ENCODE data around the gene GNG8. TPM values are rescaled to one million over a fixed set of nuclear protein-coding genes. Genes with fewer than 3 reads are reported as not detected.
"Not testable (repeated sequence)": the region's sequence is repeated elsewhere in the genome, so short reads cannot be mapped to it uniquely, and the experiment has no call there.

GNG8 gene
- polyA plus RNA-seq, 1 of the 3 experiments (the other 2 are of a cell fraction) = not detected

DNA sequence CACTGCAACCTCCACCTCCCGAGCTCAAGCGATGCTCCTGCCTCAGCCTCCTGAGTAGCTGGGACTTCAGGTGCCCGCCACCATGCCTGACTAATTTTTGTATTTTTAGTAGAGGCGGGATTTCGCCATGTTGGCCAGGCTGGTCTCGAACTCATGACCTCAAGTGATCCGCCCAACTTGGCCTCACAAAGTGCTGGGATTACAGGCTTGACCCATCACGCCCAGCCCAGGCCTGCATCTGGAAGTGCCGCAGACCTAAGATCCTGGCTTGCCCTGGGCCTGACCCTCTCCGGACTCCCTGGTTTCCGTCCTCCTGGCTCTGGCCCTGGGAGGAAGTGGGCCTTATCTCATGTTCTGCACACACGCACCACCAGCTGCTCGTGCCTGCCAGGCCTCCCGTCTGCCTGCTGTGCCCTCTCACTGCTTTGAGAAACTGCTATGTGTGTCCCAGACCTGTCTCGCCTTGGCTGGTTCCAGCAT is 6.4 kb downstream of the GNG8 start (continued):
- TF ChIP-seq, protein P1, sequence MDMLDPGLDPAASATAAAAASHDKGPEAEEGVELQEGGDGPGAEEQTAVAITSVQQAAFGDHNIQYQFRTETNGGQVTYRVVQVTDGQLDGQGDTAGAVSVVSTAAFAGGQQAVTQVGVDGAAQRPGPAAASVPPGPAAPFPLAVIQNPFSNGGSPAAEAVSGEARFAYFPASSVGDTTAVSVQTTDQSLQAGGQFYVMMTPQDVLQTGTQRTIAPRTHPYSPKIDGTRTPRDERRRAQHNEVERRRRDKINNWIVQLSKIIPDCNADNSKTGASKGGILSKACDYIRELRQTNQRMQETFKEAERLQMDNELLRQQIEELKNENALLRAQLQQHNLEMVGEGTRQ (IDR thresholded peaks at IDR 0.05; ENCODE audit: borderline replicate concordance, low read depth, low read length) = no peak
- no peak for TF ChIP-seq GABPA (IDR thresholded peaks at IDR 0.05; ENCODE audit: low read depth)
- peak; percentile 36; the same call in 1 of the 2 replicates for TF ChIP-seq RAD21 (IDR thresholded peaks at IDR 0.05; ENCODE audit: low read length)
- no peak for TF ChIP-seq MEF2A (IDR thresholded peaks at IDR 0.05; ENCODE audit: borderline replicate concordance, low read depth)
- peak; percentile 82; the same call in 1 of the 2 replicates for TF ChIP-seq FOXJ3 (CRISPR knock-in tag; IDR thresholded peaks at IDR 0.05)
- TF ChIP-seq EZH2phosphoT487 (IDR thresholded peaks at IDR 0.05; ENCODE audit: borderline replicate concordance, low read depth) = no peak
- no peak for TF ChIP-seq JUND (IDR thresholded peaks at IDR 0.05)
- TF ChIP-seq, protein P2, sequence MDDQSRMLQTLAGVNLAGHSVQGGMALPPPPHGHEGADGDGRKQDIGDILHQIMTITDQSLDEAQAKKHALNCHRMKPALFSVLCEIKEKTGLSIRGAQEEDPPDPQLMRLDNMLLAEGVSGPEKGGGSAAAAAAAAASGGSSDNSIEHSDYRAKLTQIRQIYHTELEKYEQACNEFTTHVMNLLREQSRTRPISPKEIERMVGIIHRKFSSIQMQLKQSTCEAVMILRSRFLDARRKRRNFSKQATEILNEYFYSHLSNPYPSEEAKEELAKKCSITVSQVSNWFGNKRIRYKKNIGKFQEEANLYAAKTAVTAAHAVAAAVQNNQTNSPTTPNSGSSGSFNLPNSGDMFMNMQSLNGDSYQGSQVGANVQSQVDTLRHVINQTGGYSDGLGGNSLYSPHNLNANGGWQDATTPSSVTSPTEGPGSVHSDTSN (IDR thresholded peaks at IDR 0.05) = no peak

DNA sequence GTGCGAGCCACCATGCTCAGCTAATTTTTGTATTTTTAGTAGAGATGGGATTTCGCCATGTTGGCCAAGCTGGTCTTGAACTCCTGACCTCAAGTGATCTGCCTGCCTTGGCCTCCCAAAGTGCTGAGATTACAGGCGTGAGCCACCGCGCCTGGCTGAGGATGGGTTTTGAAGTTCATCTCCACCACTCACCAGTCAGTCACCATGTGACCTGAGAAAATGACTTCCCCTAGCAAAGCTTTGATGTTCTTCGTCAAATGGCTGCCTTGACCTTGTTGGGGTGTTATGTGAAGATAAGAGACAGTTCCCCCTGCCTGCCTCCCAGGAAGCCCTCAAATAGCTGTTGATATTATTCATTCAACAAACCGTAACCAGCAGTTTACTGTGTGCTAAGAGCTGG is 7.0 kb downstream of the GNG8 start:
- not testable (repeated sequence) for H3K4me2 ChIP-seq; H3K79me2 ChIP-seq (ENCODE audit: insufficient read depth); H3K4me3 ChIP-seq (ENCODE audit: low read depth in 2 of 2, low read length in 1 of 2); H3K9ac ChIP-seq; DNase-seq; H3K27me3 ChIP-seq (ENCODE audit: insufficient read depth); H3K9me2 ChIP-seq; H2AFZ ChIP-seq (ENCODE audit: low read depth); H3K9me3 ChIP-seq; H4K20me1 ChIP-seq (ENCODE audit: insufficient read depth); H3K36me3 ChIP-seq (replicated peaks in 1 of 2; ENCODE audit: control insufficient read depth in 1 of 2, insufficient read depth in 2 of 2, low read length in 1 of 2)
- ChIA-PET CTCF (interaction anchor here (1.0 to 6.2 kb wide), 2 partner anchors 34 to 76 kb away, joined by 3 to 52 read pairs; partner anchors contain the start of gene DACT3), POLR2A (interaction anchor here (0.6 to 9.6 kb wide), 4 partner anchors 8 to 227 kb away, joined by 4 to 100 read pairs (median 25); no protein-coding TSS in a partner anchor)
- 99% methylated on average over 7 of the region's 7 CpGs for WGBS (ENCODE audit: low lambda C conversion rate)
- H3F3A ChIP-seq (replicated peaks; ENCODE audit: insufficient read depth) = peaks cover 14% of the 10 kb centered on the region
- H3K27ac ChIP-seq (ENCODE audit: low read depth in 2 of 2, low read length in 1 of 2) = peak overlapping the region in 1 of 2 experiments; percentile 96; a peak in 2 of 4 replicates
- peaks cover 28 to 77% of the 10 kb centered on the region in 2 experiments for H3K4me1 ChIP-seq (ENCODE audit: control insufficient read depth in 1 of 2, insufficient read depth in 2 of 2, low read depth in 1 of 2, low read length in 1 of 2)

DNA sequence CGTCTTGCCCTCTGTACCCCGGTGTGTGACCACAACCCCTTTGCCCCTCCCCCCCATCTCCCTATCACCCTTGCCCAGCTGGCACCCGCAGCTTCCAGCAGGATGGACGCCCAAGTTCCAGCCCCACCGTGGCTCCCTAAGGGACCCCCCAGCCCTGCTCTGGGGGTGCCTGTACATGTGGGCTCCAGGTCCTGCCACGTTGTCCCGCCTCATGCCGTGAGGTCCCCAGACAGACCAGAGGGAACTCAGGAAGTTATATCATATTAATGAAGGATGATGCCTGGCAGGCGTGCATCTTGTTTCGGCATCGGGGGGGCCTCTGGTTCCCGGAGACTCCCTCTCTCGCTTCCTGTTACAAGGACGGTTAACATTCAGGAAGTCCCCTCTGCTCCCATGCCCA is 9.6 kb downstream of the GNG8 start:
- H3K36me3 ChIP-seq (replicated peaks in 1 of 2; ENCODE audit: control insufficient read depth in 1 of 2, insufficient read depth in 2 of 2, low read length in 1 of 2) = no peaks in the 10 kb centered on the region
- ChIA-PET CTCF (interaction anchor here (1.4 to 6.2 kb wide), 2 partner anchors 10 to 36 kb away, joined by 3 to 52 read pairs; partner anchors contain the start of gene DACT3), POLR2A (interaction anchor here (1.2 kb wide), 1 partner anchor 35 kb away, joined by 4 read pairs; the partner anchor contains the start of gene DACT3)
- peak overlapping the region in 1 of 2 experiments; percentile 97; a peak in 2 of 4 replicates for H3K27ac ChIP-seq (ENCODE audit: low read depth in 2 of 2, low read length in 1 of 2)
- H2AFZ ChIP-seq (ENCODE audit: low read depth) = no peak overlapping the region
- H3K9me3 ChIP-seq = no peaks in the 10 kb centered on the region
- H3K9ac ChIP-seq = no peak overlapping the region
- no peaks in the 10 kb centered on the region for H4K20me1 ChIP-seq (ENCODE audit: insufficient read depth)
- peaks cover 22 to 72% of the 10 kb centered on the region in 2 experiments for H3K4me1 ChIP-seq (ENCODE audit: control insufficient read depth in 1 of 2, insufficient read depth in 2 of 2, low read depth in 1 of 2, low read length in 1 of 2)
- H3K79me2 ChIP-seq (ENCODE audit: insufficient read depth) = no peaks in the 10 kb centered on the region
- no peak for TF ChIP-seq GATA2 (CRISPR knock-in tag; IDR thresholded peaks at IDR 0.05)
- TF ChIP-seq CHD2 (IDR thresholded peaks at IDR 0.05; ENCODE audit: low read length, partially characterized antibody) = peak; percentile 49
- peak in 1 of 2 experiments; percentile 76; a peak in 2 of 4 replicates for TF ChIP-seq EP300 (IDR thresholded peaks at IDR 0.05; ENCODE audit: borderline replicate concordance in 1 of 2, low read depth in 1 of 2, low read length in 1 of 2)
- peak; percentile 54; the same call in 1 of the 2 replicates for TF ChIP-seq MXI1 (IDR thresholded peaks at IDR 0.05; ENCODE audit: low read depth, low read length)
- no peak overlapping the region for H3K4me2 ChIP-seq
- peak; percentile 76 for DNase-seq
- no peaks in the 10 kb centered on the region for H3K9me2 ChIP-seq
- no peaks in the 10 kb centered on the region for H3K27me3 ChIP-seq (ENCODE audit: insufficient read depth)
- whole genome bisulfite sequencing (ENCODE audit: low lambda C conversion rate) = 61% methylated on average over 10 of the region's 14 CpGs
- H3F3A ChIP-seq (replicated peaks; ENCODE audit: insufficient read depth) = peaks cover 14% of the 10 kb centered on the region
- no peak overlapping the region for H3K4me3 ChIP-seq (ENCODE audit: low read depth in 2 of 2, low read length in 1 of 2)
